OCI-LY7 (cell line): ENCODE measurements around the gene ZNF516. TPM values are rescaled to one million over a fixed set of nuclear protein-coding genes. Genes with fewer than 3 reads are reported as not detected.

ENCODE experiments used
- BruUV-seq: library from RNA; stranded (reverse); fragments of 400-500 nt; replicated peaks from 2 replicates; lab custom pipeline; 2021; lab: Mats Ljungman, UMichigan
- CTCF ChIA-PET: fragments of 300-600 bp; sonication (Branson Sonifier 250); formaldehyde crosslinking; loops from one replicate; lab custom pipeline; 2022; ENCODE audit warnings: antibody characterized with exemption; ENCODE audit not compliant: unreplicated experiment; lab: Charles Lee
- POLR2A ChIA-PET: fragments of 300-600 bp; sonication (Branson Sonifier 250); formaldehyde crosslinking; loops from one replicate; lab custom pipeline; 2022; ENCODE audit warnings: antibody characterized with exemption; lab: Charles Lee
- DNase-seq: peaks from one replicate; pipeline ENCODE4 v3.0.0-alpha.2; 2015; ENCODE audit warnings: low spot score
- H2AFZ ChIP-seq: fragments of 200-600 bp; sonication (generic), shearing (Covaris generic); 2 replicates; pipeline ENCODE4 v1.6.1; 2014; ENCODE audit warnings: mild to moderate bottlenecking, antibody characterized with exemption, low read length, moderate library complexity
- H3K27ac ChIP-seq: fragments of 200-600 bp; sonication (generic); 2 replicates; pipeline ENCODE4 v1.5.1; 2014; ENCODE audit warnings: mixed run types, low read depth, mild to moderate bottlenecking, moderate library complexity, low read length, inconsistent platforms; ENCODE audit not compliant: poor library complexity, severe bottlenecking
- H3K36me3 ChIP-seq: fragments of 200-600 bp; sonication (generic); 2 replicates; pipeline ENCODE4 v1.6.1; 2014; ENCODE audit warnings: mild to moderate bottlenecking, antibody characterized with exemption, low read length, moderate library complexity, mixed read lengths; ENCODE audit not compliant: insufficient read depth
- H3K4me1 ChIP-seq: fragments of 200-600 bp; sonication (generic); 2 replicates; pipeline ENCODE4 v1.5.1; 2014; ENCODE audit warnings: mild to moderate bottlenecking, low read length; ENCODE audit not compliant: insufficient read depth, poor library complexity, severe bottlenecking
- H3K4me2 ChIP-seq: fragments of 200-600 bp; sonication (generic); 2 replicates; pipeline ENCODE4 v1.6.1; 2014; ENCODE audit warnings: mild to moderate bottlenecking, low read length
- H3K4me3 ChIP-seq: fragments of 200-600 bp; sonication (generic); 2 replicates; pipeline ENCODE4 v1.5.1; 2014; ENCODE audit warnings: mild to moderate bottlenecking, low read depth, low read length; ENCODE audit not compliant: poor library complexity, severe bottlenecking
- H3K79me2 ChIP-seq: fragments of 200-600 bp; sonication (generic); 2 replicates; pipeline ENCODE4 v1.6.1; 2016; ENCODE audit warnings: low read depth, mild to moderate bottlenecking, low read length, moderate library complexity, mixed read lengths; ENCODE audit not compliant: insufficient read depth
- H3K9me2 ChIP-seq: fragments of 200-600 bp; sonication (generic); 2 replicates; pipeline ENCODE4 v1.6.1; 2016; ENCODE audit warnings: mild to moderate bottlenecking, low read length, mixed read lengths; ENCODE audit not compliant: insufficient read depth
- H3K9me3 ChIP-seq: fragments of 200-600 bp; sonication (generic); 2 replicates; pipeline ENCODE4 v1.6.1; 2014; ENCODE audit warnings: mild to moderate bottlenecking, mixed run types, low read length, mixed read lengths
- H4K20me1 ChIP-seq: fragments of 200-600 bp; sonication (generic); 2 replicates; pipeline ENCODE4 v1.6.1; 2014; ENCODE audit warnings: mild to moderate bottlenecking, antibody characterized with exemption, low read length, moderate library complexity, mixed read lengths; ENCODE audit not compliant: insufficient read depth
- CTCF ChIP-seq: fragments of 200-600 bp; sonication (generic); conservative IDR thresholded peaks from 2 replicates; pipeline ENCODE4 v1.5.1; 2014; ENCODE audit warnings: mild to moderate bottlenecking, antibody characterized with exemption, low read length, moderate library complexity, mixed read lengths
- EZH2phosphoT487 ChIP-seq: fragments of 200-600 bp; sonication (generic); IDR thresholded peaks from 2 replicates; pipeline ENCODE4 v1.6.1; 2018; ENCODE audit warnings: low read depth, borderline replicate concordance, mild to moderate bottlenecking, mixed run types, antibody characterized with exemption, low read length, moderate library complexity, mixed read lengths
- intact Hi-C: fragments of 100-400 bp; cut with micrococcal nuclease; formaldehyde crosslinking; loops from one replicate; pipeline ENCODE4 v1.10.0; 2022; ENCODE audit not compliant: unreplicated experiment
- total RNA-seq, 2 experiments: library from RNA; depleted of rRNA in 1 of 2; stranded (reverse); fragments of >200 nt in 1 of 2; shearing (Covaris generic) in 1 of 2; gene quantifications; 2 replicates each; pipeline ENCODE4 v1.2.3, GENCODE V29; 2014 to 2022

The ZNF516 gene
- total RNA-seq, 2 experiments from 2014 or later, result 16.2 to 32.3 TPM

- no peaks in the 10 kb centered on the region for H3K9me2 ChIP-seq
- no peaks in the 10 kb centered on the region for H3K36me3 ChIP-seq
- ChIA-PET POLR2A (no interaction called here), CTCF (no interaction called here)
- H3K9me3 ChIP-seq, result no peaks in the 10 kb centered on the region
- no peak overlapping the region for H2AFZ ChIP-seq
- no peak for DNase-seq
- intact Hi-C loops, result no loop called here
- no peak overlapping the region for H3K4me3 ChIP-seq
- H4K20me1 ChIP-seq, result no peaks in the 10 kb centered on the region; the same call in 1 of the 2 replicates
- no peaks in the 10 kb centered on the region for H3K4me1 ChIP-seq
- peaks cover 67% of the 10 kb centered on the region for H3K79me2 ChIP-seq
- no peak overlapping the region for H3K27ac ChIP-seq
- H3K4me2 ChIP-seq, result no peak overlapping the region
- TF ChIP-seq EZH2phosphoT487 (no peak), CTCF (no peak)
- no TSS peak for BruUV-seq
Observed at GRCh38 chr18:76447258-76447890, 47.7 kb downstream of the ZNF516 start.

- no peak for DNase-seq
- no TSS peak for BruUV-seq
- Histone ChIP-seq H4K20me1 (no peaks in the 10 kb centered on the region; the same call in 1 of the 2 replicates), H3K36me3 (no peaks in the 10 kb centered on the region; the same call in 1 of the 2 replicates), H3K4me3 (no peak overlapping the region), H3K4me1 (no peaks in the 10 kb centered on the region), H2AFZ (no peak overlapping the region), H3K9me2 (no peaks in the 10 kb centered on the region), H3K4me2 (no peak overlapping the region), H3K9me3 (no peaks in the 10 kb centered on the region), H3K79me2 (peaks cover 59% of the 10 kb centered on the region), H3K27ac (no peak overlapping the region)
- ChIA-PET CTCF (no interaction called here), POLR2A (interaction anchor here (1.1 kb wide), 1 partner anchor 10 kb away, joined by 3 read pairs; no protein-coding TSS in a partner anchor)
- no peak for TF ChIP-seq CTCF
- TF ChIP-seq EZH2phosphoT487, result no peak
- intact Hi-C loops, result no loop called here
Observed at GRCh38 chr18:76446321-76447257, 48.5 kb downstream of the ZNF516 start.
